HEK293T (cell line): Measurements from ENCODE around the gene RPTOR.
"Not testable (repeated sequence)": the region's sequence is repeated elsewhere in the genome, so short reads cannot be mapped to it uniquely, and the experiment has no call there.

Experiments used
- CTCF ChIA-PET: fragments of 350-600 bp; formaldehyde crosslinking; extraction: SDS; loops from one replicate; lab custom pipeline; 2021; ENCODE audit warnings: antibody characterized with exemption, inconsistent platforms; lab: Yijun Ruan, JAX
- POLR2A ChIA-PET: fragments of 350-600 bp; formaldehyde crosslinking; extraction: SDS; loops from one replicate; lab custom pipeline; 2020; ENCODE audit warnings: antibody characterized with exemption, inconsistent platforms; lab: Yijun Ruan, JAX
- DNase-seq: peaks from one replicate; pipeline ENCODE4 v3.0.0; 2012; ENCODE audit warnings: mixed read lengths; ENCODE audit errors: extremely low spot score
- ARNT ChIP-seq: fragments of 450-650 bp; IDR thresholded peaks from 2 replicates; pipeline ENCODE4 v1.6.1; 2017; ENCODE audit warnings: mild to moderate bottlenecking
- BHLHE40 ChIP-seq: fragments of 450-650 bp; IDR thresholded peaks from 2 replicates; pipeline ENCODE4 v1.6.1; 2016; ENCODE audit warnings: mild to moderate bottlenecking, moderate library complexity, borderline replicate concordance
- CTBP1 ChIP-seq: fragments of 450-650 bp; IDR thresholded peaks from 2 replicates; pipeline ENCODE4 v1.6.1; 2016; ENCODE audit warnings: borderline replicate concordance
- ELF4 ChIP-seq: fragments of 450-650 bp; IDR thresholded peaks from 2 replicates; pipeline ENCODE4 v1.6.1; 2017; ENCODE audit warnings: antibody characterized with exemption
- FOXA1 ChIP-seq: fragments of 450-650 bp; IDR thresholded peaks from 2 replicates; pipeline ENCODE4 v1.6.1; 2016; ENCODE audit warnings: mild to moderate bottlenecking
- FOXK2 ChIP-seq: fragments of 450-650 bp; IDR thresholded peaks from 2 replicates; pipeline ENCODE4 v1.6.1; 2016; ENCODE audit warnings: mild to moderate bottlenecking
- FOXM1 ChIP-seq: fragments of 450-650 bp; IDR thresholded peaks from 2 replicates; pipeline ENCODE4 v1.6.1; 2017; ENCODE audit warnings: mild to moderate bottlenecking, borderline replicate concordance
- HDGF ChIP-seq: fragments of 450-650 bp; IDR thresholded peaks from 2 replicates; pipeline ENCODE4 v1.6.1; 2017; ENCODE audit warnings: antibody characterized with exemption, borderline replicate concordance
- L3MBTL2 ChIP-seq: fragments of 450-650 bp; conservative IDR thresholded peaks from 2 replicates; pipeline ENCODE4 v1.6.1; 2016; ENCODE audit warnings: mild to moderate bottlenecking
- LEF1 ChIP-seq: fragments of 450-650 bp; IDR thresholded peaks from 2 replicates; pipeline ENCODE4 v1.6.1; 2017; ENCODE audit warnings: mild to moderate bottlenecking, borderline replicate concordance
- NFRKB ChIP-seq: fragments of 450-650 bp; IDR thresholded peaks from 2 replicates; pipeline ENCODE4 v1.6.1; 2016; ENCODE audit warnings: mild to moderate bottlenecking, moderate library complexity
- SP1 ChIP-seq: fragments of 450-650 bp; IDR thresholded peaks from 2 replicates; pipeline ENCODE4 v1.6.1; 2017
- SUZ12 ChIP-seq: fragments of 450-650 bp; IDR thresholded peaks from 2 replicates; pipeline ENCODE4 v1.6.1; 2016; ENCODE audit warnings: mild to moderate bottlenecking
- TARDBP ChIP-seq: fragments of 450-650 bp; IDR thresholded peaks from 2 replicates; pipeline ENCODE4 v1.6.1; 2016
- ZNF384 ChIP-seq: fragments of 450-650 bp; IDR thresholded peaks from 2 replicates; pipeline ENCODE4 v1.6.1; 2016
- TF ChIP-seq, protein P1 (sequence below): fragments of 450-650 bp; IDR thresholded peaks from 2 replicates; pipeline ENCODE4 v1.6.1; 2016

Gene RPTOR

DNA sequence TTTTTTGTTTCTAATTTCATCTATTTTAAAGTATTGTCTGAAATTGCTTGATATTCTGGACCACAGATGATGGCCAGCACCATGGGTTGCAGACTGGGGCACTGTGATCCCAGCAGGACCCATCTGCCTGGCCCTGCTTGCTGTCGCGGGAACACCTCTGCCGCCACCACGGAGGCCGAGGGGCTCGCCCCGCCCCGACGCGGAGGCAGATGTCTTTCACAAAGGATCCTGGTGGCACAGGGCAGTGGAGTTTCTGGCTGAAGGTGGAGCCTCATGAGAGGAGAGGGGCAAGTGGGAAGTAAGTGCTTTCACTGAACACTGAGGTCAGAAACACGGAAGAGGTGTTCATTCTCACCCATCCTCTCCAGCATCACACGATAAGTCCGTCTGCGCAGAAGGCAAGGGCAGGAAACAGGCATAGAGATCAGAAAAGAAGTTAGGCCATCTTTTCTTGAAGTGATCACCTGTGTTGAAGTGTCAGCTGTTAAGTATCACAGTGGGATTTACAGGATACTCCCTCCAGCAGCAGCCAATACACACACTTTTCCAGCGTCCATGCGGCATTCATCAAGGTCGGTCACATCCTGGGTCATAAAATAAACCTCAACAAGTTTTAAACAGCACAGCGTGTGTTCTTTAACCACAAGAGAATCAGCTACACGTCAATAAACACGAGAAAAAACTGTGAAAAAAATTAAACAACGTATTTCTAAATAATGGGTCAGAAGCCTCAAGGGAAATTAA is 194.5 kb downstream of the RPTOR start:
- DNase-seq, result no peak
- ChIA-PET POLR2A (no interaction called here), CTCF (no interaction called here)
- TF ChIP-seq ELF4, result no peak
- TF ChIP-seq CTBP1, result no peak
- no peak for TF ChIP-seq ARNT
- TF ChIP-seq HDGF, result no peak
- no peak for TF ChIP-seq FOXK2
- TF ChIP-seq, protein P1, sequence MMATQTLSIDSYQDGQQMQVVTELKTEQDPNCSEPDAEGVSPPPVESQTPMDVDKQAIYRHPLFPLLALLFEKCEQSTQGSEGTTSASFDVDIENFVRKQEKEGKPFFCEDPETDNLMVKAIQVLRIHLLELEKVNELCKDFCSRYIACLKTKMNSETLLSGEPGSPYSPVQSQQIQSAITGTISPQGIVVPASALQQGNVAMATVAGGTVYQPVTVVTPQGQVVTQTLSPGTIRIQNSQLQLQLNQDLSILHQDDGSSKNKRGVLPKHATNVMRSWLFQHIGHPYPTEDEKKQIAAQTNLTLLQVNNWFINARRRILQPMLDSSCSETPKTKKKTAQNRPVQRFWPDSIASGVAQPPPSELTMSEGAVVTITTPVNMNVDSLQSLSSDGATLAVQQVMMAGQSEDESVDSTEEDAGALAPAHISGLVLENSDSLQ, result no peak
- TF ChIP-seq TARDBP, result no peak
- no peak for TF ChIP-seq SP1
- no peak for TF ChIP-seq BHLHE40
- TF ChIP-seq LEF1, result no peak
- TF ChIP-seq L3MBTL2, result no peak

DNA sequence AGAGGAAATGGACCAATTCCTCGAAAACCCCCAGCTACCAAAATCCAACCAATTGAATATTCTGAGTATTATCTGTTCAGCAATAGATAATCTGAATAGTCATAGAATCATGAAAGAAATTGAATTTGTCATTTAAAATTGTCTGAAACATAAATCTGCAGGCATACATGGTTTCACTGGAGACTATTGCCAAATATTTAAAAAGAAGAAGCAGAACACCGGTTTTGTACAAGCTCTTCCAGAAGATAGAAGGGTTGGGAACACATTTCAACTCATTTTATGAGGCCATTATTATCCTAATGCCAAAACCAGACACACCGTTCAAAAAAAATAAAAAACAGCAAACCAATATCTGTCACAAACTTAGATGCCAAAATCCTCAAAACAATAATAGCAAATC is 195.5 kb downstream of the RPTOR start:
- POLR2A ChIA-PET, result no interaction called here
- DNase-seq, result no peak
- CTCF ChIA-PET, result no interaction called here
- no peak for TF ChIP-seq FOXK2
- TF ChIP-seq CTBP1, result no peak

DNA sequence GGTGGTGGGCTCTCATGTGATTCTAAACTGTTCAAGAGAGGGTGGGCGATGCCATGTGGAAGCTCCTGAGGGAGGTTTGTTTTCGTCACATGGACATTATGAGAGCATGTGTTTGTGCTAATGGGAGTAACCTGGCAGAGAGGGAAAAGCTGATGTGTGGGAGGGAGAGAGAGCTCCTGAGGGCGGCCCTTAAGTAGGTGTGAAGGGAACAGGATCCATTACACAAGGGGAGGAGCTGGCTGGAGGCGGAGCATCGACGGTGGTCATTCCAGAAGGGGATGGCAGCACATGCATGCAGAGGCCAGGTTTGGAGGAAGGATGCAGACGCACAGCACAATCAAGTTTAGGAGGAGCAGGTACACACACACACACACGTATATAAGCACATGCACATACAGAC is 197.5 kb downstream of the RPTOR start:
- CTCF ChIA-PET, result no interaction called here
- no peak for DNase-seq
- POLR2A ChIA-PET, result no interaction called here
- TF ChIP-seq, protein P1, result no peak
- TF ChIP-seq BHLHE40 (no peak), SUZ12 (no peak), ARNT (no peak), NFRKB (no peak), FOXM1 (no peak), TARDBP (no peak), SP1 (no peak), FOXA1 (no peak), LEF1 (no peak), FOXK2 (no peak), ZNF384 (no peak), ELF4 (no peak), CTBP1 (no peak), HDGF (no peak), L3MBTL2 (no peak)

DNA sequence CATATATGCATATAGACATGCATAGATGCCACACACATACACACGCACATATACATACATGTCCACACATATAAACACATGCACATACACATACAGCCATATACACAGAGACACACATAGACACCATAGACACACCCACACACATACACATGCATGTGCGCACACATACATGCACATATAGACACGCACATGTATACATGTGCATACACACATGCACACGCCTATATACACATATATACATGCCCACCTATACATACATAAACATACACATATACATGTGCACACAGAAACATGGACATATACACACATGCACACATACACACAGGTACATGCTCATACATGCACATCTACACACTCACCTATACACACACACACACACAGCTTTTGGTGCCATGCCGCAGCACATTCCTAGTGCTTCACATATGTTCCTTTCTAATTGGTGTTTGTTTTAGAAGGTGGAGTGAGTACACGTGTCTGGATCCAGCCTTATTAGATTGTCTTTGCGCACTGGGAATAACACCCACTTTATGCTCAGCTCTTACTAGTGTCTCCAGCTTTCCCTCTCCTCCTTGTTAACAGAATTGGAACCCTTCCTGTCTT is 198.0 kb downstream of the RPTOR start:
- 0 out of 2 replicates have a peak, but pooled peaks have one; percentile 16 for TF ChIP-seq SUZ12
- TF ChIP-seq HDGF, result no peak
- DNase-seq, result no peak
- CTCF ChIA-PET, result no interaction called here
- POLR2A ChIA-PET, result no interaction called here

DNA sequence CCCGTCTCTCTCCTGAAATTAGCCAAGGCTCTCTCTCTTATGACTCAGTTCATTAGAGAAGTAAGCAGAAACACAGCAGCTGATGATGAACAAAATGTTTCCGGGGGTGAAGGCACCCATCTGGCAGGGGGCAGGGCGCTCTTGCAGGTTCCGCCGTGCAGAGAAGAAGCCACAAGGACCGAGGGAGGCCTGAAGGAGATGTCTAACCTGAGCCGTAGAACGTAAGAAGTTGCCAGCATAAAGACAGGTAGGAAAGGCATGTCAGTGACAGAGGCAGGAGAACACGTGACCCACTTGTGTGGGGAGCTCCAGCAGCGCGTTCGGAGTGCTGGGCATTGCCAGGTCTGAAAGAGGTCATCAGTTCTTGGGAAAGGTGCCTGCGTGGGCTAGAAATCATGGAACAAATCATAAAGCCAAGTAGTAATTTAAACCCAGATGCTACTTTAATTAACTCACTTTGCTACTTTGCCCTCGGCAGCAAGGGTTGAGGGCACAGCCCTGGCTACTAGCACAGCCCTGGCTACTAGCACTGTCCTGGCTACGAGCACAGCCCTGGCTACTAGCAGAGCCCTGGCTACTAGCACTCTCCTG is 198.6 kb downstream of the RPTOR start:
- TF ChIP-seq FOXM1 (no peak), ZNF384 (no peak), SP1 (no peak), SUZ12 (no peak), L3MBTL2 (no peak), FOXA1 (no peak), ELF4 (no peak), TARDBP (no peak), FOXK2 (no peak)
- TF ChIP-seq, protein P1, result no peak
- no peak for DNase-seq
- CTCF ChIA-PET, result no interaction called here
- POLR2A ChIA-PET, result no interaction called here

DNA sequence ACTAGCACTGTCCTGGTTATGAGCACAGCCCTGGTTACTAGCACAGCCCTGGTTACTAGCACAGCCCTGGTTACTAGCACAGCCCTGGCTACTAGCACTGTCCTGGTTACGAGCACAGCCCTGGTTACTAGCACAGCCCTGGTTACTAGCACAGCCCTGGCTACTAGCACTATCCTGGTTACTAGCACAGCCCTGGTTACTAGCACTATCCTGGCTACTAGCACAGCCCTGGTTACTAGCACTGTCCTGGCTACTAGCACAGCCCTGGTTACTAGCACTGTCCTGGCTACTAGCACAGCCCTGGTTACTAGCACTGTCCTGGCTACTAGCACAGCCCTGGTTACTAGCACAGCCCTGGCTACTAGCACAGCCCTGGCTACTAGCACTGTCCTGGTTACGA is 199.3 kb downstream of the RPTOR start:
- DNase-seq, CTCF ChIA-PET, POLR2A ChIA-PET: not testable (repeated sequence)

DNA sequence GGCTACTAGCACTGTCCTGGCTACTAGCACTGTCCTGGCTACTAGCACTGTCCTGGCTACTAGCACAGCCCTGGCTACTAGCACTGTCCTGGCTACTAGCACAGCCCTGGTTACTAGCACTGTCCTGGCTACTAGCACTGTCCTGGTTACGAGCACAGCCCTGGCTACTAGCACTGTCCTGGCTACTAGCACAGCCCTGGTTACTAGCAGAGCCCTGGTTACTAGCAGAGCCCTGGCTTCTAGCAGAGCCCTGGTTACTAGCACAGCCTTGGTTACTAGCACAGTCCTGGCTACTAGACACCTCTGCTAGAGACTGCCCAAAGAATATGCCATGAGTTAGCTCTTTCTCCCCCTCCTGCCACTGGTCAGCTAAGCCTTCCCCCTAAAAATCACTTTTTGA is 200.1 kb downstream of the RPTOR start:
- DNase-seq, POLR2A ChIA-PET, CTCF ChIA-PET: not testable (repeated sequence)
